ENCODE results near the gene GLB1L3.
"Not testable (repeated sequence)": the region's sequence is repeated elsewhere in the genome, so short reads cannot be mapped to it uniquely, and the experiment has no call there.

GLB1L3 gene

GRCh38 chr11:134317103-134317502 lies 40.9 kb downstream of the GLB1L3 start:
- no peak overlapping the region for H3K4me3 ChIP-seq (ENCODE audit: low read depth, low read length)
- no peak for TF ChIP-seq CTCF (IDR thresholded peaks at IDR 0.05; ENCODE audit: low read depth, low read length)

- not testable (repeated sequence) for H3K4me3 ChIP-seq (ENCODE audit: low read depth, low read length)
Measured at GRCh38 chr11:134321373-134321772, 45.2 kb downstream of the GLB1L3 start.

GRCh38 chr11:134322553-134322952 lies 46.4 kb downstream of the GLB1L3 start:
- TF ChIP-seq CTCF (IDR thresholded peaks at IDR 0.05; ENCODE audit: low read depth, low read length) = no peak
- H3K4me3 ChIP-seq (ENCODE audit: low read depth, low read length) = no peak overlapping the region

GRCh38 chr11:134328433-134328832 lies 52.3 kb downstream of the GLB1L3 start:
- H3K4me3 ChIP-seq (ENCODE audit: low read depth, low read length) = no peak overlapping the region
- TF ChIP-seq CTCF (IDR thresholded peaks at IDR 0.05; ENCODE audit: low read depth, low read length) = no peak

GRCh38 chr11:134330611-134331353 lies 54.6 kb downstream of the GLB1L3 start:
- H3K4me3 ChIP-seq (ENCODE audit: low read depth, low read length) = no peak overlapping the region
- TF ChIP-seq CTCF (IDR thresholded peaks at IDR 0.05; ENCODE audit: low read depth, low read length) = no peak

- TF ChIP-seq CTCF (IDR thresholded peaks at IDR 0.05; ENCODE audit: low read depth, low read length) = no peak
- no peak within 1 kb of the TSS for H3K4me3 ChIP-seq (ENCODE audit: low read depth, low read length)
Measured at GRCh38 chr11:134331354-134332188, 55.4 kb downstream of the GLB1L3 start, which contains the start of gene GLB1L2. GLB1L2 (plus strand) TSS chr11:134331988; CDS start chr11:134332062, 74 bp downstream.

GRCh38 chr11:134332189-134332631 lies 56.0 kb downstream of the GLB1L3 start:
- H3K4me3 ChIP-seq (ENCODE audit: low read depth, low read length) = no peak overlapping the region
- no peak for TF ChIP-seq CTCF (IDR thresholded peaks at IDR 0.05; ENCODE audit: low read depth, low read length)

Data from WI38 (cell line).